GM18870 (cell line): ENCODE data around the gene CYP21A2.
"Not testable (repeated sequence)": the region's sequence is repeated elsewhere in the genome, so short reads cannot be mapped to it uniquely, and the experiment has no call there.

Experiments
- ATAC-seq: cut with Tn5 transposase; IDR thresholded peaks from one replicate; pipeline ENCODE4 v1.9.1; 2021; ENCODE audit warnings: moderate library complexity; ENCODE audit not compliant: unreplicated experiment

Gene CYP21A2

DNA sequence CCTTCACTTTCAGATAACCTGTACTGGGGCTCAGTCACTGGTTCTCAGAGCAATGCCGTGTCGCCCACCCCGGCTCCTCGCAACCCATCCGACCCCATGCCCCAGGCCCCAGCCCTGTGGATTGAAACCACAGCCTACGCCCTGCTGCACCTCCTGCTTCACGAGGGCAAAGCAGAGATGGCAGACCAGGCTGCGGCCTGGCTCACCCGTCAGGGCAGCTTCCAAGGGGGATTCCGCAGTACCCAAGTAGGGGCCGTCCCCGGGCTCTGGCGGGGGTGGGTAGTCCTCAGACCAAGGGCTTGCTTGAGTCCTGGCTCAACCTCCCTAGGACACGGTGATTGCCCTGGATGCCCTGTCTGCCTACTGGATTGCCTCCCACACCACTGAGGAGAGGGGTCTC is 8.7 kb upstream of the CYP21A2 start:
- not testable (repeated sequence) for ATAC-seq

- not testable (repeated sequence) for ATAC-seq
These were observed 2.8 kb upstream of the CYP21A2 start for GRCh38 chr6:32035283-32036013.

DNA sequence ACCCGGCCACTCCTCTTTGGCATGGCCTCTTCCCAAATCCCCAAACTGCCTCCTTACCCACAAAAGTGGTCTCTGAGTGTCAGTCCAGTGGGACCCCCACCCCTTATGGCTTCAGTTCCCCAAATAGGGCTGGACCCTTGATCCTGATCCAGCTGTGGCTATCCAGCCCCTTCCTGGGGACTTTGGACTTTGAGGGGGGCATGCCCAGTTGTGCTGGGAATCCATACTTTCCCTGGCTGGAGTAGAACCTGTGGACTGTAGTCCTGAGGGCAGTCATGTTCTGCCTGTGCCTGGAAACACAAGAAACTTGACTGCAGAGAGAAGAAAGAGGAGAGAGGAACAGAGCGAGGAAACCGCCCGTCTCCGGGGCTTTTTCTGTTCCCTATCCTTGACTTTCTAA is 1.1 kb upstream of the CYP21A2 start:
- ATAC-seq: not testable (repeated sequence)

DNA sequence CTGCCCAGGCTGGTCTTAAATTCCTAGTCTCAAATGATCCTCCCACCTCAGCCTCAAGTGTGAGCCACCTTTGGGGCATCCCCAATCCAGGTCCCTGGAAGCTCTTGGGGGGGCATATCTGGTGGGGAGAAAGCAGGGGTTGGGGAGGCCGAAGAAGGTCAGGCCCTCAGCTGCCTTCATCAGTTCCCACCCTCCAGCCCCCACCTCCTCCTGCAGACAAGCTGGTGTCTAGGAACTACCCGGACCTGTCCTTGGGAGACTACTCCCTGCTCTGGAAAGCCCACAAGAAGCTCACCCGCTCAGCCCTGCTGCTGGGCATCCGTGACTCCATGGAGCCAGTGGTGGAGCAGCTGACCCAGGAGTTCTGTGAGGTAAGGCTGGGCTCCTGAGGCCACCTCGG is 663 bp downstream of the CYP21A2 start:
- ATAC-seq: not testable (repeated sequence)

DNA sequence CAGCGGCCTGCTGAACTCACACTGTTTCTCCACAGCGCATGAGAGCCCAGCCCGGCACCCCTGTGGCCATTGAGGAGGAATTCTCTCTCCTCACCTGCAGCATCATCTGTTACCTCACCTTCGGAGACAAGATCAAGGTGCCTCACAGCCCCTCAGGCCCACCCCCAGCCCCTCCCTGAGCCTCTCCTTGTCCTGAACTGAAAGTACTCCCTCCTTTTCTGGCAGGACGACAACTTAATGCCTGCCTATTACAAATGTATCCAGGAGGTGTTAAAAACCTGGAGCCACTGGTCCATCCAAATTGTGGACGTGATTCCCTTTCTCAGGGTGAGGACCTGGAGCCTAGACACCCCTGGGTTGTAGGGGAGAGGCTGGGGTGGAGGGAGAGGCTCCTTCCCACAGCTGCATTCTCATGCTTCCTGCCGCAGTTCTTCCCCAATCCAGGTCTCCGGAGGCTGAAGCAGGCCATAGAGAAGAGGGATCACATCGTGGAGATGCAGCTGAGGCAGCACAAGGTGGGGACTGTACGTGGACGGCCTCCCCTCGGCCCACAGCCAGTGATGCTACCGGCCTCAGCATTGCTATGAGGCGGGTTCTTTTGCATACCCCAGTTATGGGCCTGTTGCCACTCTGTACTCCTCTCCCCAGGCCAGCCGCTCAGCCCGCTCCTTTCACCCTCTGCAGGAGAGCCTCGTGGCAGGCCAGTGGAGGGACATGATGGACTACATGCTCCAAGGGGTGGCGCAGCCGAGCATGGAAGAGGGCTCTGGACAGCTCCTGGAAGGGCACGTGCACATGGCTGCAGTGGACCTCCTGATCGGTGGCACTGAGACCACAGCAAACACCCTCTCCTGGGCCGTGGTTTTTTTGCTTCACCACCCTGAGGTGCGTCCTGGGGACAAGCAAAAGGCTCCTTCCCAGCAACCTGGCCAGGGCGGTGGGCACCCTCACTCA is 1.4 kb downstream of the CYP21A2 start:
- not testable (repeated sequence) for ATAC-seq

DNA sequence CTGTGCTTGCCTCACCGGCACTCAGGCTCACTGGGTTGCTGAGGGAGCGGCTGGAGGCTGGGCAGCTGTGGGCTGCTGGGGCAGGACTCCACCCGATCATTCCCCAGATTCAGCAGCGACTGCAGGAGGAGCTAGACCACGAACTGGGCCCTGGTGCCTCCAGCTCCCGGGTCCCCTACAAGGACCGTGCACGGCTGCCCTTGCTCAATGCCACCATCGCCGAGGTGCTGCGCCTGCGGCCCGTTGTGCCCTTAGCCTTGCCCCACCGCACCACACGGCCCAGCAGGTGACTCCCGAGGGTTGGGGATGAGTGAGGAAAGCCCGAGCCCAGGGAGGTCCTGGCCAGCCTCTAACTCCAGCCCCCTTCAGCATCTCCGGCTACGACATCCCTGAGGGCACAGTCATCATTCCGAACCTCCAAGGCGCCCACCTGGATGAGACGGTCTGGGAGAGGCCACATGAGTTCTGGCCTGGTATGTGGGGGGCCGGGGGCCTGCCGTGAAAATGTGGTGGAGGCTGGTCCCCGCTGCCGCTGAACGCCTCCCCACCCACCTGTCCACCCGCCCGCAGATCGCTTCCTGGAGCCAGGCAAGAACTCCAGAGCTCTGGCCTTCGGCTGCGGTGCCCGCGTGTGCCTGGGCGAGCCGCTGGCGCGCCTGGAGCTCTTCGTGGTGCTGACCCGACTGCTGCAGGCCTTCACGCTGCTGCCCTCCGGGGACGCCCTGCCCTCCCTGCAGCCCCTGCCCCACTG is 2.3 kb downstream of the CYP21A2 start:
- not testable (repeated sequence) for ATAC-seq

DNA sequence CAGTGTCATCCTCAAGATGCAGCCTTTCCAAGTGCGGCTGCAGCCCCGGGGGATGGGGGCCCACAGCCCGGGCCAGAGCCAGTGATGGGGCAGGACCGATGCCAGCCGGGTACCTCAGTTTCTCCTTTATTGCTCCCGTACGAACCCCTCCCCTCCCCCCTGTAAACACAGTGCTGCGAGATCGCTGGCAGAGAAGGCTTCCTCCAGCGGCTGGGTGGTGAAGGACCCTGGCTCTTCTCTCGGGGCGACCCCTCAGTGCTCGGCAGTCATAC is 2.8 kb downstream of the CYP21A2 start:
- ATAC-seq: not testable (repeated sequence)

DNA sequence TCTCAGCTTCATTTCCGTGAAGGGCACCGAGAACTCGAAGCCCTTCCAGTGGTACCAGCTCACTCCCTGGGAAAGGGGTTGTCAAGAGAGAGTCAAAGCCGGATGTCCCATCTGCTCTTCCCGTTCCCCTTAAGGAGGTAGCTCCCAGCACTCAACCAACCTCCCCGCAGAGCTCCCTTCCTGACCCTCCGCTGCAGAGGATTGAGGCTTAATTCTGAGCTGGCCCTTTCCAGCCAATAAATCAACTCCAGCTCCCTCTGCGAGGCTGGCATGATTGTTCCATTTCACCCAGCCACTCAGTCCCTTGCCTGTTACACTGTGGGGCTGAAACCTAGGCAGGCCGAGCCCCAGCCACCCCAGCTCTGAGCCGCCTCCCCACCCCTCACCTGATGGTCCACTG is 3.2 kb downstream of the CYP21A2 start:
- ATAC-seq: not testable (repeated sequence)

DNA sequence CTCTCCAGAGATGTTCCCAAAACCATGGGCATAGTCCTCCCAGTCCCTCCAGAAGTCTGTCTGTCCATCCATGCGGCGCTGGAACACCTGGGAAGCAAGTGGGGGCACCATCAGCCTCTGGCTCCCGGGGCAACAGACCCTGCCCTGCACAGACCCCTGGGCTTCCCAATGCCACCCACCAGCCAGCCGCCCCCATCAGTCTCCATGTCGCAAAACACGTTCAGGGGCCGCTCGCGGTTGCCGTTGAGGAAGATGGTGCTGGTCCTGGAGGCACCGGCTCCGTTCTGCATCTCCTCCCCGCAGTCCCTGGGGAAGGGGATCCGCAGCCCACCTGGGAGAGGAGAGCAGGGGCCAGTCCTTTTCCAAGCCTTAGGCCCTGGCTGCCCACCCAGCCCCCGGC is 4.1 kb downstream of the CYP21A2 start:
- not testable (repeated sequence) for ATAC-seq

- not testable (repeated sequence) for ATAC-seq
These were observed 5.6 kb downstream of the CYP21A2 start for GRCh38 chr6:32043589-32044380.

DNA sequence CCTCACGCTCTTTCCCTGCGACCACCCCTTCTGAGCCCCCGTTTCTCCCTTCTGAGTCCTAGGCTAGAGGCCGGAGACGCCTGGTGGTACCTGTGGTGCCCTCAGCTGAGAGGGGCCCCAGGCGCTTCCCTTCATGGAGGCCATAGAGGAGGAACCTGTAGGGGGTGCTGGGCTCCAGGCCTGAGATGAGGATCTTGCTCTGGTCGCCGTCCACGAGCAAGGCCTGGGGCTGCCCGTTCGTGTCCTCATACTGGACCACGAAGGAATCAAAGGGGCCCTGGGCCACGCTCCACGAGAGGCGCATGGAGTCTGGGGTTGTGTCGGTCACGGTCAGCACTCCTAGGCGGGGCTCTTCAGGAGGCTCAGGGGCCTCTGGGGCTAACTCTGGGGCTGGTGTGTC is 6.7 kb downstream of the CYP21A2 start:
- not testable (repeated sequence) for ATAC-seq

GRCh38 chr6:32045811-32046449 is 7.7 kb downstream of the CYP21A2 start:
- ATAC-seq: no peak

GRCh38 chr6:32046450-32047083 is 8.4 kb downstream of the CYP21A2 start:
- ATAC-seq: no peak

GRCh38 chr6:32047084-32047478 is 8.9 kb downstream of the CYP21A2 start:
- no peak for ATAC-seq

GRCh38 chr6:32047539-32047854 is 9.3 kb downstream of the CYP21A2 start:
- ATAC-seq: no peak

- no peak for ATAC-seq
These were observed 9.9 kb downstream of the CYP21A2 start for GRCh38 chr6:32047855-32048766.

DNA sequence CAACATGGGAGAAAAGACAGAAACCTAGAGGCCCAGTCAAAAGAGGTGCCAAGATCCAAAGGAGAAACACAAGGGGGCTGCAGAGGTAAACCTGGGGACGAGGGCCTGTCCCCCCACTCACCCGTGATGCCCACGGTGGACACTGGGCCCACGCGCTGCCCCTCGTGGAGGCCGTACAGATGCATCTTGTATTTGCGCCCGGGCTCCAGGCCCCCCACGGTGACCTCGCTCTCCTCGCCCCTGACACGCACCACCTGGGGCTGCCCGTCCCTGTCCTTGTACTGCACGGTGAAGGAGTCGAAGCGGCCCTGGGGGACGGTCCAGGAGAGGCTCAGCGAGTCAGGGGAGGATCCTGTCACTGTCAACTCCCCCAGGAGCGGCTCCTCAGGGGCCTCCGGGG is 10.9 kb downstream of the CYP21A2 start:
- not testable (repeated sequence) for ATAC-seq

DNA sequence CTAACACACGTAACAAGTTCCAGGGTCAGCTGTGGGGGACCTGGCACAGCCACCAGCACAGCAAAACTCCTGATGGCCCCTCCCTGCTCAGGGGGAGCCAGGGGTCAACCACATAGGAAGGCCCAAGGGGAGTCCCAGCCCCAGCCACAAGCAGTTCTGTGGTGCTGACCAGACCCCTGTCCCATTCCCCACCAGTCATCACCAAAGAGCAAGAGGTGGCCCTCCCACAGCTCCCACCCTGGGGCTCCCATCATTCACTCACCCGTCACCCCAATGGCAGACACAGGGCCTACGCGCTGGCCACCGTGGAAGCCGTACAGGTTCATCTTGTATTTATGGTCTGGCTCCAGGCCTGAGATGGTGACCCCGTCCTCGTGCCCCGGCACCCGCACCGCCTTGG is 11.5 kb downstream of the CYP21A2 start:
- ATAC-seq: not testable (repeated sequence)

- ATAC-seq: no peak
These were observed 12.3 kb downstream of the CYP21A2 start for GRCh38 chr6:32050562-32050961.
